OCI-LY1 (cell line): Measurements from ENCODE around the gene ARHGAP22.

Source experiments
- EZH2 ChIP-seq: fragments of 200-600 bp; sonication (generic), shearing (Covaris generic); IDR thresholded peaks from 2 replicates; pipeline ENCODE4 v1.8.0; 2017; ENCODE audit warnings: borderline replicate concordance, mixed run types, mild to moderate bottlenecking, antibody characterized with exemption, low read length, moderate library complexity, mixed read lengths
- TF ChIP-seq, protein P1 (sequence below): fragments of 200-600 bp; sonication (generic), shearing (Covaris generic); IDR thresholded peaks from 2 replicates; pipeline ENCODE4 v1.5.1; 2017; ENCODE audit warnings: mild to moderate bottlenecking, antibody characterized with exemption, low read length, moderate library complexity, mixed read lengths

DNA sequence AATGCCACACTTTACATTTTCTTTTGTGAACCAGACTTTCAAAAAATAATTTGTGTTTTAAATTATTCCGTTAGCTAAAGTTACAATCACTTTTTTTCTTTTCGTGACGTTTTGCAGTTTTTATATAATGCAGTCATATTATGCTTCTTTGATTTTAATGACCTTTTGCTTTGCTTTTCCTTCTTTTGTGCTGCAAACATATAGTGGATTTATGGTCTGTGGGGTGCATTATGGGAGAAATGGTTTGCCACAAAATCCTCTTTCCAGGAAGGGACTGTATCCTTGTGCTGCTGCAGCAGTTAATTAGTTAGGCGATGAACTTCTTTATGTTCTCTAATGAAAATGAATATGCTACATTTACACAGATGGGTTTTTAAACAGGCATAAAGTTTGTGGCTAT is 181.0 kb downstream of the ARHGAP22 start:
- TF ChIP-seq, protein P1, sequence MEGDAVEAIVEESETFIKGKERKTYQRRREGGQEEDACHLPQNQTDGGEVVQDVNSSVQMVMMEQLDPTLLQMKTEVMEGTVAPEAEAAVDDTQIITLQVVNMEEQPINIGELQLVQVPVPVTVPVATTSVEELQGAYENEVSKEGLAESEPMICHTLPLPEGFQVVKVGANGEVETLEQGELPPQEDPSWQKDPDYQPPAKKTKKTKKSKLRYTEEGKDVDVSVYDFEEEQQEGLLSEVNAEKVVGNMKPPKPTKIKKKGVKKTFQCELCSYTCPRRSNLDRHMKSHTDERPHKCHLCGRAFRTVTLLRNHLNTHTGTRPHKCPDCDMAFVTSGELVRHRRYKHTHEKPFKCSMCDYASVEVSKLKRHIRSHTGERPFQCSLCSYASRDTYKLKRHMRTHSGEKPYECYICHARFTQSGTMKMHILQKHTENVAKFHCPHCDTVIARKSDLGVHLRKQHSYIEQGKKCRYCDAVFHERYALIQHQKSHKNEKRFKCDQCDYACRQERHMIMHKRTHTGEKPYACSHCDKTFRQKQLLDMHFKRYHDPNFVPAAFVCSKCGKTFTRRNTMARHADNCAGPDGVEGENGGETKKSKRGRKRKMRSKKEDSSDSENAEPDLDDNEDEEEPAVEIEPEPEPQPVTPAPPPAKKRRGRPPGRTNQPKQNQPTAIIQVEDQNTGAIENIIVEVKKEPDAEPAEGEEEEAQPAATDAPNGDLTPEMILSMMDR, result no peak
- no peak for TF ChIP-seq EZH2
